Hematopoietic multipotent progenitor cell treated with erythropoietin and hydrocortisone succinate and interleukin-3 and kit ligand, for 15 days (in vitro differentiated cells): ENCODE measurements around the gene NFE2L3.
A peak's percentile ranks its signal among the peaks of the same experiment; 100 is the strongest.
"Not testable (repeated sequence)": the region's sequence is repeated elsewhere in the genome, so short reads cannot be mapped to it uniquely, and the experiment has no call there.

Experiments used
- DNase-seq: peaks from one replicate; pipeline ENCODE4 v3.0.0-alpha.2; 2015; ENCODE audit warnings: low spot score

NFE2L3 gene

GRCh38 chr7:26187380-26188205, 35.6 kb downstream of the NFE2L3 start:
- no peak for DNase-seq

DNA sequence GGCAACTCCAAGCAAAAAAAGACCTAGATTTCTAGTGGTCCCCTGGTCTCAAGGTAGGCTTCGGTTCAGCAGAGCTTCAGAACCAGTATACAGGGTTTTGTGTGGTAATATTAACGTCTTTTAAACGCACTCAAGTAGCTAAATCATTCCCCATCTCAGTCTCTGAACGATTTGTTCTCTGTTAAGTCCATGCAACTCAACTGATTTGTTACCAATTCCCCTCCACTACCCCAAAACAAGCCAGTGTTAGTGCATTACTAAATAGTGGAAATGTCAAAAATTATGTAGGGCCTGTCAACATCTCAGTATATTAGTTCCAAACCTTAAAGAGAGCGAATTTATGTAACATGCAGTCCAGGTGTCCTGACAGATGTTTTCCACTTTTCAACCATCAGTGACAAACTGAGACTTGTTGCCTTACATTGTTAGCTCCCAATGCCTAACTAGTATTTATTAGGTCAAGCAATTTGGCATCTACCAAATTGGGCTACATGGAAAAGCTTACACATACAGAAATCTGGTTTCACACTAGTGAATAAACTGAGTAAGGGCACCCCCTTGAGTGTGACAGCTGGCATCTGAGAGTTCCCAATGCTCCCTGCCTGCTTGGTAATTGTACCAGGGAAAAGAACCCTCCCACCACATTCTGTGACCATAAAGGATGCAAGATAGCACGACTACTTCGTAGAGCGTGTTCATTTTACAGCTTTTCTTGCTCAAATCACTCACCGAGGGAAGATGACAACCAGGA, 36.4 kb downstream of the NFE2L3 start:
- DNase-seq, result no peak

DNA sequence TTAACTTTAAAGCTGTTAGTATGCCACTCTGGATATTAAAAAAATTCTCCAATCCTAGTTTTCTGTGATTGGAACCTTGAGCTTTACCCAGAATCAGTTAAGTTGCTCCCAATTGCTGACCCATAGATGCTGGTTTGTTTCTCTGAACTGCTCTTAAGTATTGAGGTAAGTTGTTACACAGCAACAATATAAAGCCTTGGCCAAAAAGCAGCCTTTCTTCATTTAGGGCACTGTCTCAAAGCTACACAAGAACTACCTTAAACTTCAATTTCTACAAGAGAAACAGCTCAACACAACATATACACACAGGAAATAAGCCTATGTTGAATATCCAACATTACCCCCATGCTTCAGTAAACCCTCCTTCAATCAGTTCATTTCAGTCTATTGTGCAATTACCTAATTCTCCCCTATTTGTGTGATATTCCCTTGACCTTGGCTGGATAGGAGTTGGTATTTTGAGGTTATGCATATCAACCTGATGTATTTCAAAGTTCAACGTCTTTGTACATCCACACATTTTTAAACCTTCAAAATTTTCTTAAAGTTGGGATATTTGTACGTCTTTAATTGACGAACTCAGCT, 37.1 kb downstream of the NFE2L3 start:
- no peak for DNase-seq

GRCh38 chr7:26189697-26190096, 37.7 kb downstream of the NFE2L3 start:
- no peak for DNase-seq

DNA sequence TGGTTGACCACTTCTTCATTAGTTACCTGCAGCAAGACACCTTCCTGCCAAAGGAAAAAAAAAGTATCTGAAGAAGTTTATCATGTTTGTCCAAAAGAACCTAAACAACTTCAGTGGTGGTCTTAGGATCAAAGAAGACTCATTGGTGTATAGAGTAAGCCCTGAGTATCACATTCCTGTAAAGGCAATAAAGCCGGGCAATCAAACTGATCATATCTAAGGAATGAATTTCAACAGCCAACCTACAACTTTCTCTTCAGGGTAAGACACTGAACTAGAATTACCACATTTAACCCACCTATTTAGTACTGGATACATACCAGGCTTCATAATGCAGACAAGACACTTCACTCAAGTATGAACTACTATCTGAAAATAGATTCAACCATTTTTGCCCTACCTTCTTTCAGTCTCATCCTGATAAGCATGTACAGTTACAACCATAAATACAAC, 38.4 kb downstream of the NFE2L3 start:
- no peak for DNase-seq

DNA sequence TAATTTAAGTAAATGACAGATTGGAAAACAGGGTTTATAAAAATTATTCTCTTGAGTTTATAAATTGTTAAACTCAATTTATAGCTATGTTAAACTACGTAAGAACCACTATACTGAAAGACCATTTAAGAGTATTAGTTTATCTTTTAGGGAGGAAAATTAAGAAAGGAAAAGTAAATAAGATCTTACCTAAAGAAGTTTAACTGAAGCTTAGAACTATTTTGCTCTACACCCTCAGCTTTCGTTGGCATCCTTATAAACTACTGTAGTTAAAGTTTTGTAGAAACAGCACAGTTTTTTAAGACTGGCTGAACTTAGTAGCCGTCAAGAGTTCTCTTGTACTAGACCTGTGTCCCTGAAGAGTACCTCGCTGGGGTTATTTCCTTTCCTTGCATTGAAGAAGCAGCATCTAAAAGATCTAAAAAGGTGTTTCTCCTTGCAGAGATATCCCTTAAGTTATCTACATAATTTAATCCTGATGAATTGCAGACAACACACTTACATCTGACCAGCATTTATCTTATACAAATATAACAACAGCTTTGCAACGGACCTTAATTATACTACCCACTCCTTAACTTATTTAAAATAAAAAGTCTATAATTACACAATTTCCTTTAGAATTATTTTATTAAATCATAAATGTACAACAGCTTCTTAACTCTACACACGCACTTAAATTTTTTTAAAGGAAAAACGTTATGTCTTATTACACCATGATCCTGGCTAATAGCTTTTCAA, 39.4 kb downstream of the NFE2L3 start:
- DNase-seq, result no peak

DNA sequence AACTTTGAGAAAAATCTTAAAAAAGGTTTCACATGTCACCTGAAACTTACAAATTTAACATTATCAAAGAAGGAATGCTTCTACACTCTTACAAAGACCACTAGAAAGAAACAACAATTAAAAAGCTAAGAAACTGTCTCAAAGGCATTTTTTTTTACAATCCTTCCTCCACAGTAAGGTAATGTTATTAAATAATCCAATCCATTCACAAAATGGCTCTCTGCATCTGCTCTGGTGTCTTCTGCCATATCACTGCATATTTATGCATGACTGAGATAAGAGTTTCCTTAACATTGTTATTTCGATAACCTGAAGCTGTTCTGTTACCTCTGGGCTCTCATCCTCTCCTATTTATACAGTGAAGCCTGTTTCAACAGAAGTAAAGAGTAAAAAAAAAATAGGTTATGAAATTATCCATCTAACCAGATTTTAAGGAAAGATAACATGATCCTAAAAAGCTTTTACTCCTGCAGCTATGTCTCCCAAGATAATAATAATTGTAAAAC, 40.0 kb downstream of the NFE2L3 start:
- no peak for DNase-seq

DNA sequence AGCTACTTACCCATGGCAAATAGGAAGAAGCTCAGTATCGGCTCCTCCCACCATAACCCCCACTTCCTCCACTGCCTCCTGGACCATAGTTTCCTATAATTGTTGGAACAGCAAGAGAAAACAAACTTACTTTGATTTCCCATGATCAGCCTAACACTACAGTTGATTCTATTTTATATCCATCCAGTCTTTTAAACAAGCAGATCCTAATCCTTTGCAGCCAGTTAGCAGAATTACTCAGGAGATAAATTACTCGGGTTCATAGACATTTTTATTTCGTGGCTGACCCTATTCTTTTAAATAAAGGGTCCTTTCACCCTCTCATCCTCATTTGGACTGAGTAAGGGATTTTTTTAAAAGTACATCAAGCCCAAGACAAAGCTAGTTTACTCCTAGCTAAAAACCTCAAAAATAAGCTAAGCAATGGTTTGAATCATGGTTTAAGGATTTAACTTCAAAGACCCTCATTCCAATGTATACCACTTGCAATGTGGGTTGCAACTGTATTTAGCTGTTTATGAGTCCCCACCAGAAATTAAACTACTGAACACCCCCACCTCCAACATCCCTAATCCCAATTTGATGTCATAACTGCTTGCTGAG, 40.6 kb downstream of the NFE2L3 start:
- no peak for DNase-seq

DNA sequence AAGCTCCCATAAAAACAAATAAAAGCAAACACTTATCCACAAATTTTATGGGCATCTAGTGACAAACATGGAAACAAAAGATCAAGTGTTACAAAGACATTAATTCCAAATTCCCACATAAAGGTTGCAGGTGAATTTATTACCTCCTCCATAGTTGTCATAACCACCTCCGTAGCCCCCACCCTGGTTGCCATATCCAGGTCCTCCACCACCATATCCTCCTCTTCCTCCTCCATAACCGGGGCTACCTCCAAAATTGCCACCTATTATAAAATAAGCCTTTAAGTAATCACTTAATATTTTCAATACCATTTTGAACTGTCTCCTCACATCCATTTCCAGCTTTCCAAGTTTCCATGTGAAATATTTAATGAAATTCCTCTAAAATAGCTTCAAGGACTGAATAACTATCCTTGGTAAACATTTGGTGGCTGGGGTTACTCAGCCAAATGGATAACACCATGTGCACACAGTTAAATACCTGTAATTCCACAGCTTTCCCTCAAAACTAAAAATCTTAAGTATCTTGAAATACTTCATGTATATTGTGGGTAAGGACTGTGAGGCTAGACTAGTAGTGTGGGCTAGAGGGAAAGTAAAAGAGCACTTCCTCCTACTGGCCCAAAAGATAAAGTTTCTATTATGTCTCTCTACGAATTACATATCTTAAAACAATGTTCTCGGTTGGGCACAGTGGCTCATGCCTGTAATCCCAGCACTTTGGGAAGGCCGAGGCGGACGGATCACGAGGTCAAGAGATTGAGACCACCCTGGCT, 41.6 kb downstream of the NFE2L3 start:
- no peak for DNase-seq

DNA sequence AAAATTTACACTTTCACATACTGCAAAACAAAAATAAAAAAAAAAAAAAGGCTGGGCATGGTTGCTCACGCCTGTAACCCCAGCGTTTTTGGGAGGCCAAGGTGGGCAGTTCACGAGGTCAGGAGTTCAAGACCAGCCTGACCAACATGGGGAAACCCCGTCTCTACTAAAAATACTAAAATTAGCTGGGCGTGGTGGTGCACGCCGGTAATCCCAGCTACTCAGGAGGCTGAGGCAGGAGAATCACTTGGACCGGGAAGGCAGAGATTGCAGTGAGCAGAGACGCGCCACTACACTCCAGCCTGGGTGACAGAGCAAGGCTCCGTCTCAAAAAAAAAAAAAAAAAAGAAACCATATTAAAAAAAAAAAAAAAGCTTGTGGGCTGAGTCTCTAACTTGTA, 42.8 kb downstream of the NFE2L3 start:
- DNase-seq, result not testable (repeated sequence)

DNA sequence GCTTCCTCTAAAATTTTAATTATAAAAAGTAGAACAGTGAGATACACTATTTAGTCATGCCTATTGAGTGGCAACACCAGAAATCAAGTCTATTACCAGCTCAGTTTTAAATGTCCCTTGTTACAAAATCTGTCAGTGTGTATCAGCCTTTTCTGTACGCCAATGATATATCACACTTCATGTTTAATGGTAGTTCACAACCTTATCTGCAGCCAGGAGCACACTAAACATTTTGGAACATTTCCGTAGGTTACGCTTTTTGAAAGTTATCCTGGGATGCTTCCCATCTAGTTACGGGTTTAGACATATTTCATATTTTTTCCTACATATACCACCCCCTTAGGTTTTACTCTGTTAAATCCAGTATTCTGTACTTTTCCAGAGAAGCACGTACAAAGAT, 43.2 kb downstream of the NFE2L3 start:
- no peak for DNase-seq

GRCh38 chr7:26195867-26196657, 44.1 kb downstream of the NFE2L3 start:
- DNase-seq, result no peak

GRCh38 chr7:26197153-26198115, 45.4 kb downstream of the NFE2L3 start:
- no peak for DNase-seq

DNA sequence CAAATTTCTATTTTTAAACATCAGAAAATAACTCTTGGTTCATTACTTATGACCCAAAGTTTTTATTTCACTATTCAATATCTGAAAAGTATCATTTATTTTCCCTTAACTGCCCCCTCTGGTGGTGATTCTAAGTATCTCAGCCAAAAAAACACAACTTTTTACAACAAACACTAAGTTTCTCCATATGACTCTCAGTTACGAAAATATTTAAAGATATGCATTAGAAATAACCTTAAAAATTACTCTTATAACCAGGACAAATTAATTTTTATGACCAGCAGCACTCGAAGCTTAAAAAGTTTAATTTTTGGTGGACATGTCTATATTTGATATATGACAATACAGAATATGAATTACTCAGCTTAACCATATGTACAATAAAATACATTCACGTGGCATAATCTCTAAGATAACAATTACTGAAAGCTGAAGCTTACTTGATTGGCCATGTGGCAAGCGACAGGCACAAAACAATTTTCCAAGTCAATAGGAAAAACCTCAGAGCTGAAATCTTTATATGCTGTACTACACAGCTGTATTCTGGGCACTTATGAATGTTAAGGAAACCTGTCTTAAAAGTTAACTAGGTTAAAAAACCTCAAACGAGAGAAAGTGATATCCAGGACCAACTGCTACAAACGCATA, 46.3 kb downstream of the NFE2L3 start:
- DNase-seq, result peak; percentile 75

- no peak for DNase-seq
Observed at GRCh38 chr7:26198781-26199169, 46.8 kb downstream of the NFE2L3 start.

DNA sequence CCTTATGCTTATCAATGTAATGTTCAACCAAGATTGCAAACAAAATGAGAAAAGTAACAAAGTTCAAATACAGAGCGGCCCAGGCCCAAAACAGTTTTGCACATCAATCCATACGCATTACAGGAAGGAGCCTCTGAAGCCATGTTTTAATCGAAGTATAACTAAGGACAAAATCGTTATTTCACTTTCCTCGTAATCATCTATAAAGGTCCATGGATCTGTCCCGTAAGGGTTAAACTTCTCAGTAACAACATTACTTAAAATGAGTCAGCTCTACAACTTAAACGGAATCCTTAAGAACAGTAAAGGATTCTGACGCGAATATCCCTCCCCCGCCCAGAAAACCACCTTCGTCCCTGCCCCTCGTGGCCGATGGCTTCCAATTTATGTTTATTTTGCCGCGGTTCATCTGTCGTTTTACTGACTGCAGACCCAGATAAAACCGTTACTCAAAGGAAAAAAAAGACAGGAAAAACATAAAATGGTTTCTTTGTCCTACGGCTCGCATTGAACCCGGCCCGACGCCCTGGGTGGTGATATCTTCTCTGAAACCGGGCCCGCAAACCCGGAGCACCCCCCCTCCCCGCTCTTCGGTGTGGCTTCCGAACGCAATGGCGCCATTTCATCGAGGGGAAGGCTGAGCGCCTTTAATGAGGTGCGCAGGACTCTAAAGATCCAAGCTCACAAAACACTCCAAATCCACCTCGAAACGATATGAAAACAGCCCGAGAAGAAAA, 47.5 kb downstream of the NFE2L3 start:
- DNase-seq, result peak; percentile 74

GRCh38 chr7:26200038-26200443, 48.0 kb downstream of the NFE2L3 start:
- DNase-seq, result peak; percentile 69
